ENCODE results near the gene YIPF3.

YIPF3 gene

DNA sequence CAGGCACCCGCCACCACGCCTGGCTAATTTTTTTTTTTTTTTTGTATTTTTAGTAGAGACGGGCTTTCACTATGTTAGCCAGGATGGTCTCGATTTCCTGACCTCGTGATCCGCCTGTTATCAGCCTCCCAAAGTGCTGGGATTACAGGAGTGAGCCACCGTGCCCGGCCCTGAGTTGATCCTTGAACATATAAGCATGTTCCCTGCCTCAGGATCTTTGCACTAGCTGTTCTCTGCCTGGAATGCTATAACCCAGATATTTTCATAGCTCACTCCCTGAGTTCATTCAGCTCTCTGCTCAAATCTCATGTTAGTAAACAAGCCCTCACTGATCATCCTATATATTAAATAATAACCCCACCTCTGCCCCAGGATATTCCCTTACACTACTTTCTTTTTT lies 52.4 kb downstream of the YIPF3 start:
- DNase-seq (ENCODE audit: low read depth): no peak

DNA sequence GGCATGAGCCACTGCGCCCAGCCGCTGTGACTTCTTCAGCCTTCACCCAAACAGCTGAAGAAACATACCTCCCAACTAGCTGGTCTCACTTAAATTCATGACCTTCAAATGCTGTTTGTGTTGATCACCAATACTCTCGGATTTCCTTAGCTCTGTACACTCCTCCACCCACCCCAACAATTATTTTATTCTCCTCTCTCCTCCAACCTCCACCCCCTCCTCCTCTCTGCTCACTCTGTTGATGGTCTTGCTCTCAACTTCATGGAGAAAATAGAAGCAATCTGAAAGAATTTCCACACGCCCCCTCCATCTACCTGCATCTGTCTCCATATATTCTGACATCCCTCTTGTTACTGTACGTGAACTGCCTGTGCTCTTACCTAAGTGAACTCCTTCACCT lies 54.8 kb downstream of the YIPF3 start:
- no peak for DNase-seq (ENCODE audit: low read depth)

Data from stimulated activated CD8-positive, alpha-beta memory T cell treated with anti-CD3 and anti-CD28 coated beads, Interleukin-4, amount 100 ng/mL, for 24 hours (primary cell).